Right lobe of liver (tissue), 4 donors: Measurements from ENCODE around the gene MRPS6.

Source experiments
- CTCF ChIP-seq, 4 donors: fragments of 200-600 bp in 3 of 4; fragments of 450-650 bp in 1 of 4; IDR thresholded peaks; one replicate each; pipeline versions ENCODE4 v1.5.1 to v1.8.0; 2016 to 2022; ENCODE audit warnings: antibody characterized with exemption in 4 of 4, mild to moderate bottlenecking in 2 of 4
- POLR2A ChIP-seq: fragments of 450-650 bp; IDR thresholded peaks from one replicate; pipeline ENCODE4 v1.6.1; 2017; ENCODE audit warnings: antibody characterized with exemption, mild to moderate bottlenecking
- donor health status: DM: no; HTN: no; CAD: no.
- donor health status: DM: no; HTN: no; CAD: no.
- donor health status: DM: no; HTN: yes; CAD: no.

GRCh38 chr21:34093083-34093482, 19.7 kb downstream of the MRPS6 start:
- TF ChIP-seq CTCF (IDR thresholded peaks at IDR 0.05) = no peak
- no peak for TF ChIP-seq POLR2A
